Endothelial cell of umbilical vein (primary cell): ENCODE measurements around the gene PHAF1. TPM values are rescaled to one million over a fixed set of nuclear protein-coding genes. Genes with fewer than 3 reads are reported as not detected.

Source experiments
- BruUV-seq: library from RNA; stranded (reverse); fragments of 400-500 nt; replicated peaks from 2 replicates; lab custom pipeline; 2021; lab: Mats Ljungman, UMichigan
- CTCF ChIA-PET: fragments of 300-600, 350-600 bp; sonication (Branson Sonifier 250); formaldehyde crosslinking; loops from one replicate; lab custom pipeline; 2021; ENCODE audit warnings: antibody characterized with exemption, inconsistent platforms; lab: Charles Lee
- POLR2A ChIA-PET: fragments of 300-600, 350-600 bp; sonication (Branson Sonifier 250); formaldehyde crosslinking; loops from one replicate; lab custom pipeline; 2021; ENCODE audit warnings: antibody characterized with exemption, inconsistent platforms; lab: Charles Lee
- DNase-seq: peaks from one replicate; pipeline ENCODE4 v3.0.0-alpha.2; 2011; ENCODE audit warnings: low read depth, low spot score
- FAIRE-seq: peaks from 2 replicates; lab custom pipeline; 2011; peaks lifted over from hg19 to GRCh38; lab: Jason Lieb, UNC
- H2AFZ ChIP-seq: 2 replicates; pipeline ENCODE4 v1.6.0; 2012; ENCODE audit warnings: low read depth, low read length, control low read depth, inconsistent platforms
- H3K27ac ChIP-seq: 2 replicates; pipeline ENCODE4 v1.5.1; 2011; ENCODE audit warnings: low read depth, mild to moderate bottlenecking, control low read depth, low read length, moderate library complexity; ENCODE audit not compliant: insufficient read depth
- H3K27me3 ChIP-seq, 2 experiments: 2 replicates each; pipeline versions ENCODE4 v1.6.0 to v1.6.1; 2011; ENCODE audit warnings: low read length in 2 of 2, mixed read lengths in 1 of 2; ENCODE audit not compliant: control insufficient read depth in 2 of 2, insufficient read depth in 2 of 2
- H3K36me3 ChIP-seq, 2 experiments: 2 replicates in 1 of 2; 3 replicates in 1 of 2; pipeline ENCODE4 v1.5.1; 2011; ENCODE audit warnings: low read length in 2 of 2, mild to moderate bottlenecking in 1 of 2, moderate library complexity in 1 of 2; ENCODE audit not compliant: control insufficient read depth in 2 of 2, insufficient read depth in 2 of 2; ENCODE audit errors: extremely low read depth in 1 of 2
- H3K4me1 ChIP-seq: 3 replicates; pipeline ENCODE4 v1.5.1; 2011; ENCODE audit warnings: mild to moderate bottlenecking, low read length; ENCODE audit not compliant: control insufficient read depth, insufficient read depth; ENCODE audit errors: extremely low read depth
- H3K4me2 ChIP-seq: 2 replicates; pipeline ENCODE4 v1.6.1; 2011; ENCODE audit warnings: low read length, control low read depth, mixed read lengths; ENCODE audit not compliant: insufficient read depth
- H3K4me3 ChIP-seq, 3 experiments: fragments of 200-600 bp in 1 of 3; sonication (generic), shearing (Covaris generic) in 1 of 3; replicated peaks in 1 of 3; 2 replicates each; pipeline ENCODE4 v1.5.1; 2011 to 2016; ENCODE audit warnings: control low read depth in 3 of 3, low read length in 3 of 3, mild to moderate bottlenecking in 2 of 3, inconsistent platforms in 1 of 3, low read depth in 1 of 3, moderate library complexity in 1 of 3; ENCODE audit not compliant: insufficient read depth in 1 of 3
- H3K79me2 ChIP-seq: 2 replicates; pipeline ENCODE4 v1.6.0; 2012; ENCODE audit warnings: low read length, inconsistent platforms; ENCODE audit not compliant: control insufficient read depth, insufficient read depth
- H3K9ac ChIP-seq: replicated peaks from 2 replicates; pipeline ENCODE3; 2011; ENCODE audit warnings: low read length, control low read depth; ENCODE audit not compliant: insufficient read depth; ENCODE audit errors: extremely low read depth
- H3K9me1 ChIP-seq: replicated peaks from 3 replicates; pipeline ENCODE4 v1.6.0; 2011; ENCODE audit warnings: mild to moderate bottlenecking, low read length; ENCODE audit not compliant: control insufficient read depth, insufficient read depth; ENCODE audit errors: extremely low read depth
- H3K9me3 ChIP-seq: replicated peaks from 2 replicates; pipeline ENCODE4 v1.5.1; 2012; ENCODE audit warnings: low read length, inconsistent platforms; ENCODE audit not compliant: control insufficient read depth, insufficient read depth
- H4K20me1 ChIP-seq: replicated peaks from 2 replicates; pipeline ENCODE3; 2011; ENCODE audit warnings: mild to moderate bottlenecking, low read length; ENCODE audit not compliant: control insufficient read depth, insufficient read depth; ENCODE audit errors: extremely low read depth
- CTCF ChIP-seq, 2 donors: IDR thresholded peaks; 1 replicate in 1 of 2; 2 replicates in 1 of 2; pipeline ENCODE4 v1.5.1; 2011; ENCODE audit warnings: low read length in 2 of 2, mild to moderate bottlenecking in 2 of 2, moderate library complexity in 2 of 2, control low read depth in 1 of 2, inconsistent platforms in 1 of 2, low read depth in 1 of 2; ENCODE audit not compliant: insufficient read depth in 1 of 2; ENCODE audit errors: extremely low read depth in 1 of 2
- FOS ChIP-seq: IDR thresholded peaks from 2 replicates; pipeline ENCODE4 v1.6.1; 2011; ENCODE audit warnings: mild to moderate bottlenecking, low read length, moderate library complexity, borderline replicate concordance; ENCODE audit not compliant: insufficient read depth
- GATA2 ChIP-seq: IDR thresholded peaks from 2 replicates; pipeline ENCODE4 v1.7.0; 2011; ENCODE audit warnings: low read depth, mild to moderate bottlenecking, moderate library complexity, mixed read lengths, low read length; ENCODE audit not compliant: insufficient read length, insufficient read depth
- POLR2AphosphoS5 ChIP-seq: IDR thresholded peaks from 2 replicates; pipeline ENCODE4 v1.6.1; 2012; ENCODE audit warnings: low read depth, mild to moderate bottlenecking, control low read depth, low read length, moderate library complexity; ENCODE audit not compliant: insufficient read depth
- dilution Hi-C: fragments of 300-500 bp; cut with MboI; formaldehyde crosslinking; loops from one replicate; pipeline ENCODE4 v1.15.0; 2019; ENCODE audit warnings: low sequenced_read_pairs; ENCODE audit not compliant: extremely low pct_ligation_motif_present
- intact Hi-C: fragments of 100-400 bp; cut with micrococcal nuclease; formaldehyde crosslinking; loops from one replicate; pipeline ENCODE4 v1.10.0; 2022
- polyA plus RNA-seq, 4 experiments: library from polyadenylated mRNA; depleted of rRNA in 3 of 4; stranded (reverse) in 3 of 4; unstranded in 1 of 4; fragments of >200 nt; gene quantifications; 2 replicates each; pipeline versions ENCODE4 v1.2.1 to v1.2.3, GENCODE V29; 2011 to 2012; ENCODE audit warnings: missing spikeins in 1 of 4
- total RNA-seq: library from RNA; stranded (reverse); gene quantifications from 2 replicates; pipeline ENCODE4 v1.2.3, GENCODE V29; 2021

Gene PHAF1
- total and polyA plus RNA-seq, 2 donors (not counting 3 experiments of a cell fraction or from before 2014, with no cell fraction given) = 18.5 to 21.9 TPM

GRCh38 chr16:67098599-67098998 is 11.1 kb upstream of the PHAF1 start:
- ChIA-PET CTCF (interaction anchor here (1.3 to 9.0 kb wide), 3 partner anchors 9 to 80 kb away, joined by 3 to 86 read pairs (median 4); no protein-coding TSS in a partner anchor), POLR2A (no interaction called here)
- FAIRE-seq (no peak), DNase-seq (no peak)
- Histone ChIP-seq H2AFZ (no peak overlapping the region), H3K9me3 (no peaks in the 10 kb centered on the region), H3K27ac (no peak overlapping the region), H3K79me2 (peaks cover 19% of the 10 kb centered on the region), H3K9ac (no peak overlapping the region), H3K36me3 (peaks cover 2 to 7% of the 10 kb centered on the region in 2 experiments), H3K9me1 (no peaks in the 10 kb centered on the region), H3K4me1 (no peaks in the 10 kb centered on the region), H3K27me3 (no peaks in the 10 kb centered on the region), H4K20me1 (no peaks in the 10 kb centered on the region), H3K4me2 (no peak overlapping the region), H3K4me3 (no peak overlapping the region)
- dilution Hi-C loops (no loop called here), intact Hi-C loops (no loop called here)
- no peak for TF ChIP-seq CTCF (IDR thresholded peaks at IDR 0.05; ENCODE audit: extremely low read depth in 1 of 2, insufficient read depth in 1 of 2, low read depth in 1 of 2, low read length in 2 of 2)
- TF ChIP-seq FOS = no peak
- no peak for TF ChIP-seq POLR2AphosphoS5
- no peak for TF ChIP-seq GATA2
- no TSS peak for BruUV-seq
